SK-N-SH treated with all-trans-retinoic acid at 6 μM for 48 hours (cell line): ENCODE results near the gene ARHGAP25.

ENCODE experiments used
- ATAC-seq: fragments of 200-7000 bp; cut with Tn5 transposase; 3 replicates; pipeline ENCODE4 v1.9.1; 2020; ENCODE audit warnings: mild to moderate bottlenecking, moderate library complexity
- ARNTL ChIP-seq: fragments of 450-650 bp; formaldehyde crosslinking; IDR thresholded peaks from 2 replicates; pipeline ENCODE4 v1.5.0; 2020; ENCODE audit warnings: low read depth, mild to moderate bottlenecking, moderate library complexity, borderline replicate concordance
- BACH2 ChIP-seq: fragments of 250-450 bp; sonication (Bioruptor Pico); IDR thresholded peaks from 2 replicates; pipeline ENCODE4 v1.9.0; 2021; ENCODE audit warnings: mild to moderate bottlenecking, borderline replicate concordance
- CREB5 ChIP-seq: fragments of 250-450 bp; sonication (Bioruptor Pico); IDR thresholded peaks from 2 replicates; pipeline ENCODE4 v1.5.1; 2020; ENCODE audit warnings: low read depth, mild to moderate bottlenecking, moderate library complexity
- CSRNP3 ChIP-seq: fragments of 250-450 bp; sonication (Bioruptor Pico); IDR thresholded peaks from 2 replicates; pipeline ENCODE4 v1.5.1; 2021; ENCODE audit warnings: mild to moderate bottlenecking, moderate library complexity
- GLIS3 ChIP-seq: fragments of 250-450 bp; sonication (Bioruptor Pico); IDR thresholded peaks from 2 replicates; pipeline ENCODE4 v1.5.0; 2020; ENCODE audit warnings: mild to moderate bottlenecking, moderate library complexity
- OSR1 ChIP-seq: fragments of 250-450 bp; sonication (Bioruptor Pico); IDR thresholded peaks from 2 replicates; pipeline ENCODE4 v1.8.0; 2022; ENCODE audit warnings: moderate library complexity, mild to moderate bottlenecking, inconsistent platforms
- PATZ1 ChIP-seq: fragments of 250-450 bp; sonication (Bioruptor Pico); IDR thresholded peaks from 2 replicates; pipeline ENCODE4 v1.8.0; 2020; ENCODE audit warnings: mild to moderate bottlenecking, moderate library complexity, borderline replicate concordance
- POU6F1 ChIP-seq: fragments of 250-450 bp; sonication (Bioruptor Pico); IDR thresholded peaks from 2 replicates; pipeline ENCODE4 v1.8.0; 2021; ENCODE audit warnings: low read depth, mild to moderate bottlenecking, moderate library complexity, borderline replicate concordance
- PPARA ChIP-seq: fragments of 250-450 bp; sonication (Bioruptor Pico); IDR thresholded peaks from 2 replicates; pipeline ENCODE4 v1.5.0; 2020; ENCODE audit warnings: mild to moderate bottlenecking, borderline replicate concordance
- RARB ChIP-seq: fragments of 250-450 bp; sonication (Bioruptor Pico); IDR thresholded peaks from 2 replicates; pipeline ENCODE4 v1.8.0; 2021; ENCODE audit warnings: mild to moderate bottlenecking, moderate library complexity
- SNAI2 ChIP-seq: fragments of 250-450 bp; sonication (Bioruptor Pico); IDR thresholded peaks from 2 replicates; pipeline ENCODE4 v1.5.0; 2020; ENCODE audit warnings: mild to moderate bottlenecking, moderate library complexity
- TSHZ2 ChIP-seq: fragments of 250-450 bp; sonication (Bioruptor Pico); IDR thresholded peaks from 2 replicates; pipeline ENCODE4 v1.5.0; 2020; ENCODE audit warnings: mild to moderate bottlenecking, moderate library complexity
- ZC3H10 ChIP-seq: fragments of 250-450 bp; sonication (Bioruptor Pico); IDR thresholded peaks from 2 replicates; pipeline ENCODE4 v1.5.1; 2021; ENCODE audit warnings: mild to moderate bottlenecking, moderate library complexity
- ZFP3 ChIP-seq: fragments of 250-450 bp; sonication (Bioruptor Pico); IDR thresholded peaks from 2 replicates; pipeline ENCODE4 v1.5.0; 2020; ENCODE audit warnings: mild to moderate bottlenecking, moderate library complexity
- ZFP30 ChIP-seq: fragments of 450-650 bp; formaldehyde crosslinking; IDR thresholded peaks from 2 replicates; pipeline ENCODE4 v1.5.0; 2022; ENCODE audit warnings: mild to moderate bottlenecking, moderate library complexity
- ZNF70 ChIP-seq: fragments of 450-650 bp; formaldehyde crosslinking; IDR thresholded peaks from 2 replicates; pipeline ENCODE4 v1.5.0; 2020; ENCODE audit warnings: mild to moderate bottlenecking, moderate library complexity

Gene ARHGAP25

GRCh38 chr2:68771211-68771751, 36.7 kb downstream of the ARHGAP25 start:
- ATAC-seq: no peak
- TF ChIP-seq PATZ1 (CRISPR knock-in tag) (no peak), POU6F1 (no peak), RARB (CRISPR knock-in tag) (no peak), ZC3H10 (CRISPR knock-in tag) (no peak), GLIS3 (CRISPR knock-in tag) (no peak), ZNF70 (CRISPR knock-in tag) (no peak), ZFP3 (CRISPR knock-in tag) (no peak), OSR1 (CRISPR knock-in tag) (no peak)

GRCh38 chr2:68772109-68772508, 37.5 kb downstream of the ARHGAP25 start:
- no peak for TF ChIP-seq ZC3H10 (CRISPR knock-in tag)
- TF ChIP-seq SNAI2 (CRISPR knock-in tag): no peak
- no peak for TF ChIP-seq TSHZ2 (CRISPR knock-in tag)
- TF ChIP-seq, all 23 proteins: peak for 0
- ATAC-seq: no peak

GRCh38 chr2:68774569-68775271, 40.1 kb downstream of the ARHGAP25 start:
- no peak for ATAC-seq
- no peak for TF ChIP-seq ARNTL (CRISPR knock-in tag)
- no peak for TF ChIP-seq RARB (CRISPR knock-in tag)
- no peak for TF ChIP-seq ZFP30 (CRISPR knock-in tag)
- no peak for TF ChIP-seq TSHZ2 (CRISPR knock-in tag)
- TF ChIP-seq CSRNP3 (CRISPR knock-in tag): no peak
- no peak for TF ChIP-seq ZC3H10 (CRISPR knock-in tag)
- no peak for TF ChIP-seq PPARA (CRISPR knock-in tag)
- TF ChIP-seq CREB5 (CRISPR knock-in tag): no peak
- no peak for TF ChIP-seq BACH2 (CRISPR knock-in tag)
